ENCODE measurements around the gene CPSF4L.

DNA sequence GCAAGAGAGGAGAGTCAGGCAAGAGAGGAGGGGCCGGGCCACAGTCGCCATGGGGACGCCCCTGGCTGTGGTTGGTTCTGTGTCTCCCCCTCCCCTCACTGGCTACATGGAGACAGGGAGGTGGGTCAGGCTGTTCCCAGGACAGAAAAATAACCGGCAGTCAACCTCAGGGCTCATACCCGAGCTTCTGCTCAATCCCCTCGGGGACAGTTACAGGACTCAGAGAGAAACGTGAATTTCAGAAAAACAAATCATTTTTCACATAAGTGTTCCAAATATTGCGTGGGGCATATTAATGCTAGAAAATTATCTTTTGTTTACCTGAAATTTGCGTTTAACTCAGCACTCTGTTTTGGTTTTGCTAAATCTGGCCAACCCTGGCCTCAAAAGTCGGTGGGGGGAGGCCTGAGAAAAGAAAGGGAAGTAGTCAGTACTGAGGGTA lies 22.2 kb upstream of the CPSF4L start:
- no peak for TF ChIP-seq POLR2A (IDR thresholded peaks at IDR 0.05; ENCODE audit: low read length)
- TF ChIP-seq, protein P1, sequence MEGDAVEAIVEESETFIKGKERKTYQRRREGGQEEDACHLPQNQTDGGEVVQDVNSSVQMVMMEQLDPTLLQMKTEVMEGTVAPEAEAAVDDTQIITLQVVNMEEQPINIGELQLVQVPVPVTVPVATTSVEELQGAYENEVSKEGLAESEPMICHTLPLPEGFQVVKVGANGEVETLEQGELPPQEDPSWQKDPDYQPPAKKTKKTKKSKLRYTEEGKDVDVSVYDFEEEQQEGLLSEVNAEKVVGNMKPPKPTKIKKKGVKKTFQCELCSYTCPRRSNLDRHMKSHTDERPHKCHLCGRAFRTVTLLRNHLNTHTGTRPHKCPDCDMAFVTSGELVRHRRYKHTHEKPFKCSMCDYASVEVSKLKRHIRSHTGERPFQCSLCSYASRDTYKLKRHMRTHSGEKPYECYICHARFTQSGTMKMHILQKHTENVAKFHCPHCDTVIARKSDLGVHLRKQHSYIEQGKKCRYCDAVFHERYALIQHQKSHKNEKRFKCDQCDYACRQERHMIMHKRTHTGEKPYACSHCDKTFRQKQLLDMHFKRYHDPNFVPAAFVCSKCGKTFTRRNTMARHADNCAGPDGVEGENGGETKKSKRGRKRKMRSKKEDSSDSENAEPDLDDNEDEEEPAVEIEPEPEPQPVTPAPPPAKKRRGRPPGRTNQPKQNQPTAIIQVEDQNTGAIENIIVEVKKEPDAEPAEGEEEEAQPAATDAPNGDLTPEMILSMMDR (IDR thresholded peaks at IDR 0.05) = no peak
- TF ChIP-seq CEBPB (IDR thresholded peaks at IDR 0.05) = no peak

All from A549 (cell line).